GM19193 (cell line): ENCODE measurements around the gene AP3S2.

Experiments
- POLR2A ChIP-seq: IDR thresholded peaks from 4 replicates; pipeline ENCODE4 v1.6.1; 2011; ENCODE audit not compliant: insufficient read depth, insufficient read length; ENCODE audit errors: extremely low read depth

AP3S2 gene

GRCh38 chr15:89794627-89795241 lies 99.1 kb downstream of the AP3S2 start:
- TF ChIP-seq POLR2A: no peak

DNA sequence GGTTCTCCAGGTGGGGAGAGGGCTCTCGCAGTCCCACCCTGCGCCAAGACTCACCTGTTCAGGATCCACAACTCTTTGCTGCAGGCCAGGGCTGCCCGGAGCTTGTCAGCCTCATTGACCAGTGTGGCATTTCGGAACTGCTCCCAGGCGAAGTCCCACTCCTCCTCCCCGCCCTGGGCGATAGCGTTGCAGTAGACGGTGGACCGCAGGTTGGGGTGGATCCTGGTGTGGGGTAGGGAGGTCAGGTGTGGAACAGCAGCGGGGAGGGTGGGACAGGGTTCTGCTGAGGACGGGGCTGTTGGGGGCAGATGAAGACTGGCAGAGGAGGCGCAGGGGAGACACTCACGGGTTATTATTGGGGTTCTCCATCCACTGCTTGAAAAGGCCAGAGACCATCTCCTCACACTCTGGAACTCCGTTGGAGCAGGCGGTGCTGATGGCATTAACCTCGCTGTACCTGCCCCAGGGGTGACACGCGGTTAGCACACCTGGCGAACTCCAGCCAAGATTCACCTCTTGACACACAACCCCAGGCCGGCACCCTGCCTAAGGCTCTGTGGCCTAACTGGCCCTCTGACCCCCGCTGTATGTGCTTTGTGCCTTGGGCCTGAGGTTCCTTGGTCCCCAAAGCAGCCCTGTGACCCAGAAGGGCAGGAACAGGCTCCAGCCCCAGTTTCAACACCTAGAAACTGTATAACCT lies 101.5 kb downstream of the AP3S2 start:
- no peak for TF ChIP-seq POLR2A

GRCh38 chr15:89790661-89791060 lies 103.1 kb downstream of the AP3S2 start:
- TF ChIP-seq POLR2A: no peak

GRCh38 chr15:89790206-89790605 lies 103.6 kb downstream of the AP3S2 start:
- TF ChIP-seq POLR2A: no peak

DNA sequence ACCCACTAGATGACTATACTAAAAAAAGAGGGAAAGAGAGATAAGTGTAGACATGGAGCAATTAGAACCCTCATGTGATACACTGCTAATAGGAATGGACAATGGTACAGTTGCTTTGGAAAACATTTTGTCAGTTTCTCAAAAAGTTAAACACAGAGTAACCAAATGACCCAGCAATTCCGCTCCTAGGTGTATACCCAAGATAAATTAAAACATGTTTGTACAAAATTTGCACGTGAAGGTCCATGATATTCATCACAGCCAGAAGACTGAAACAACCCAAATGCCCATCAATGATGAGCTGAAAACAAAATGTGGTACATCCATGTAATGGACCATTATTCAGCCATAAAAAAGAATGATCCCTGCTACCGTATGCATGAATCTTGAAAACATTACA lies 105.8 kb downstream of the AP3S2 start:
- no peak for TF ChIP-seq POLR2A

DNA sequence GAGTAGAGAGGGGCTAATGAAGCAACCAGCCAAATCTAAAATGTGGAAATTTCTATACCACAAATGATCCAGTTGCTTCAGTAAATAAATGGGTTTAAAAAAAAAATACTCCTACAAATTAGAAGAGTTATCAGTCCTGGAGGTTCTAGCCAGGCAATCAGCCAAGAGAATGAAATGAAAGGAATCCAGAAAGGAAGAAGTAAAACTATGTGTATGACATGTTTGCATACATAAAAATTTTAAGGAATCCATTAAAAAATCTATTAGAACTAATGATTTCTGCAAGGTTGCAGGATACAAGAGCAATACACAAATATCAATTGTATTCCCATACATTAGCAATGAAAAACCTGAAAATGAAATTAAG lies 108.0 kb downstream of the AP3S2 start:
- no peak for TF ChIP-seq POLR2A

- no peak for TF ChIP-seq POLR2A
Measured at GRCh38 chr15:89785064-89785773, 108.6 kb downstream of the AP3S2 start.

DNA sequence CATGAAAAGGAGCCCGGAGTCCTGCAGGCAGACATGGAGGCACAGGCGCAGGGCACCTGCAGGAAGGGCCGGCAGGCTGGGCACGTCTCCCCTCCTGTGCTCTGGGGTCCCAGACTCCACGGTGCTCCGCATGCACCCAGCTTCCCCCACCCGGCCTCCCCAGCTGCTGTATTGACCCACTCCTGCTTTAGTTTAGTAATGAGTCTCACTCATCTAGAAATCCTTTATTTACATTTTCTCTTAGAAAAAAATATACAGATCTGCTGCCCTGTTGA lies 109.2 kb downstream of the AP3S2 start:
- no peak for TF ChIP-seq POLR2A

DNA sequence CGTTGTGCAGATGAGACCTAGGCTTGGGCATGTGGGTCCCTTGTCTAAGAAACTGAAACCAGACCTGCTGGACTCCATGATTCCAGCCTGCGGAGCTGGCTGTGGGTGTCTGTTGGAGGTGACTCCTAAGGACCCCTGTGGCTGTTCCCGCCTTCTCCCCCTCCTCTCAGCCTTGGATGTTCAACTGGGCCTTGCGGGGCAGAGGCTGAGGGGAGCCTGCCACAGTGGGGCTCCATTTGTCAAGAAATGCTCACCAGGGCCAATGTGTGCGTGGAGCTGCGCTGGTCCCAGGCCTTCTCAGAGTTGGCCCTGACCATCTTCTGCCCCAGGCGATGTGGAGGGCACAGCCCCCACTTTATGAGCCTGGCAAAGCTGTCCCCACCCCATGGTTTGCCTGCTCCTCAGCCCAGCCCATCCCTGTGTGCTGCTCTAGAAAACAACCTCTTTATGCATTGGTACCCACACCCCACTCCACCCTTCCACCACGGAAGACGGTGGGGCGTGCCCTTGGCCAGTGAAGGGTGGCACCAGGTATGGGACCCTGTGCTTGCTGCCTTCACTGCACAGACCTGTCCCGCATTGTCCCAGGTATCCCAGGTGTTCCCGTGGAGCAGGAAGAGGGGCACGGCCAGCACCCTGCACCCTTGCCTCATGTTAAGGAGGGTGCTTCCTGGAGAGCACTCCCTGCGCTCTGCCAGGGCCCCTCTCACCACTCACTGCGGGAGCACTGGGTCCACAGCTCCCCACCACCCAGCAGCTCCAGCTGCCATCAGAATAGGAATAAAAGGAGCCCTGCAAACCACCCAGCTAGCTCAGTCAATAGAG lies 109.7 kb downstream of the AP3S2 start:
- TF ChIP-seq POLR2A: no peak

DNA sequence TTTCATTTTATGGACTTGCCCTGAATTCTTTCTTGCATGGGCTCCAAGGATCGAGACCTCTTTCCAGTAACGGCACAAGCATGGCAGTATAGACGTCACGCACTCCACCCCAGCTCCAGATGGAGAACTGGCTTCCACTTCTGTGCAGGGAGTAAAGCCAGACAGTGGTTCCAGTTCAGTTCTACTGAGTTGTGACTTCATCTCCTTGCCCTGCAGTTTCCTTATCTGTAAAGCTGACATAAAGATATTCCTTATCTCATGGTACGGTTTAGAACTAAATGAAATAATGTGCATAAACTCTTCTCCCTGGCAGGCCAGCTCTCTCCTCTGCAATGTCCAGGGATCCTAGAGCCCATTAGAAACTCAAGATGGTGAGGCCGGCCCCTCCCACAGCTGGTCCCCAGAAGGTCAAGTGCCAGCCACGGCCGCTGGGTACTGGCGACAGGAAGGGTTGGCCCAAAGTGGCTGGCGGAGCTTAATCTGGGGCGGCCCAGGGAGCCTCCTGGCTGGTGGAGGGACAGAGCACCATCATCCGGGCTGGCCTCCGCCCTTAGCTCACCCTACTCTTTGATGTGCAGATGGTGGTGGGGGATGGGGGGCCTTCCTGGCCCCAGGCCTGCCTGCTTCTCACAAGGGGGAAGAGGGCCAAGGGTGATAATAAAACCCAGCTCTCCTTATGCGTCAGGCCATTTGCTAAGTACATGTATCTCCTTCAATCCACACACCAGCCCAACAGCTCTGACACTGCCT lies 110.5 kb downstream of the AP3S2 start:
- no peak for TF ChIP-seq POLR2A

- no peak for TF ChIP-seq POLR2A
Measured at GRCh38 chr15:89781891-89782618, 111.7 kb downstream of the AP3S2 start.

DNA sequence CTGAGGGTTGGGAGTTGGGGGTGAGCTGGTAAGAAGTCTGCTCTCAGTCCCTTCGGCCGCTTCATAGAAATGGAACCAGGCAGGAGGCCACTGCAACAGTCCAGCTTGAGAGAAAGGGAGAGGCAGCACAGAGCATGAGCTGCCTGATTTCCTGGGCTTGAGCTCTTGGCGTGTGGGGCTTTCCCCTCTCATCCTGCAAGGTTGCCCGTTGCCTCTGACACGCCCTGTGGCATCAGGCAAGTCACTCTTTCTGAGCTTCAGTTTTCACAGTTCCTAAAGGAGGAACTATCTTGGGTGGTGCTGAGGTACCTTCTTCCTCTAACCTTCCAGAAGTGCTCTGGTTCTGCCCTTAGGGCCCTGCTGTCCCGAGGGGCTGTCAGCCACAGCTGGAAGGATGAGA lies 112.7 kb downstream of the AP3S2 start:
- TF ChIP-seq POLR2A: peak; percentile 30

GRCh38 chr15:89780601-89781000 lies 113.2 kb downstream of the AP3S2 start:
- TF ChIP-seq POLR2A: no peak
